ENCODE results near the gene CACNA1A. TPM values are rescaled to one million over a fixed set of nuclear protein-coding genes. Genes with fewer than 3 reads are reported as not detected.
A peak's percentile ranks its signal among the peaks of the same experiment; 100 is the strongest.
"Not testable (repeated sequence)": the region's sequence is repeated elsewhere in the genome, so short reads cannot be mapped to it uniquely, and the experiment has no call there.

Gene CACNA1A
- total RNA-seq, 1 experiment from 2014 or later = not detected

DNA sequence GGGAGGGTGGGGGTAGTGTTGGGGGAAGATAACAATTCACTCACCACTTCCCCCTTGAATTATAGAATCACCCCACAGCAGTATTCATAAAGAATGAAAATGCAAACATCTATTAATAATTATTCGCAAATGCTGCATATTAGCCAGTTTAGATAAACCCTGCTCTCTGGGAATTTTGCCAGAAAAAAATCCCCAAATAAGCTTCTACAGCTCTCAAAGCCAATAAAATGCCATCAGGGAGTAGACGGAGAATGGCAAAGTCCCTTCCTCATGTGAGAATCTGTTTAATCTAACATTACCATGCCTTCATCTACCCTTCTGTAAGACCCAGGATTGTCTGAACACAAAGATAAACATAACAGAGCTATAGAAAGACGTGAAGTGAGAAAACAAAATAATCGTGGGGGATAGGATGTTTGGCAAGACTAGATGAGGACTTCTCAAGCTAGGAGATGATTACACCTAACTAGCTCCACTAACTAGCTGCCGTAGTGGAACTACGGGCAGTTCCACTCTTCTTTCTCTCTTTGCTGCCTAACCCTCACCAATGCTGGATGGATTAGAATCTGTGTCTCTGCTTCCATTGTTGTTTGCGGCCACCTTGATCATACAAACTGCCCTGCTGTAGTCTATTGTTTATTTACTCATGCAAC lies 32.4 kb upstream of the CACNA1A start:
- H3K79me2 ChIP-seq (ENCODE audit: low read length) = no peaks in the 10 kb centered on the region
- H4K20me1 ChIP-seq (ENCODE audit: insufficient read depth, low read depth, low read length) = no peaks in the 10 kb centered on the region

GRCh38 chr19:13537454-13537853 lies 31.2 kb upstream of the CACNA1A start:
- H3K27me3 ChIP-seq (ENCODE audit: low read length) = no peaks in the 10 kb centered on the region
- H3K4me1 ChIP-seq (ENCODE audit: low read length) = no peaks in the 10 kb centered on the region
- H3K79me2 ChIP-seq (ENCODE audit: low read length) = no peaks in the 10 kb centered on the region
- no peaks in the 10 kb centered on the region for H3K36me3 ChIP-seq (ENCODE audit: insufficient read depth, low read length)
- no peaks in the 10 kb centered on the region for H4K20me1 ChIP-seq (ENCODE audit: insufficient read depth, low read depth, low read length)
- no peak for DNase-seq
- H3K4me2 ChIP-seq (ENCODE audit: low read depth, low read length, poor library complexity, severe bottlenecking) = no peak overlapping the region
- H3K9me3 ChIP-seq (ENCODE audit: low read length) = no peaks in the 10 kb centered on the region
- no peak overlapping the region for H3K4me3 ChIP-seq (ENCODE audit: low read length)
- no peak overlapping the region for H3K27ac ChIP-seq (ENCODE audit: low read length)
- no peaks in the 10 kb centered on the region for H3K9me2 ChIP-seq (replicated peaks; ENCODE audit: insufficient read depth, low read length)
- no peak overlapping the region for H2AFZ ChIP-seq (ENCODE audit: low read length)
- no peak overlapping the region for H3K9ac ChIP-seq (ENCODE audit: low read length)

More for the DNA sequence above, 32.4 kb upstream of the CACNA1A start:
- H3K27ac ChIP-seq (ENCODE audit: low read length) = no peak overlapping the region
- H3K36me3 ChIP-seq (ENCODE audit: insufficient read depth, low read length) = no peaks in the 10 kb centered on the region
- no peak for DNase-seq
- H2AFZ ChIP-seq (ENCODE audit: low read length) = no peak overlapping the region
- H3K4me1 ChIP-seq (ENCODE audit: low read length) = no peaks in the 10 kb centered on the region
- H3K4me3 ChIP-seq (ENCODE audit: low read length) = no peak overlapping the region
- H3K9me2 ChIP-seq (replicated peaks; ENCODE audit: insufficient read depth, low read length) = no peaks in the 10 kb centered on the region
- no peak overlapping the region for H3K4me2 ChIP-seq (ENCODE audit: low read depth, low read length, poor library complexity, severe bottlenecking)
- no peaks in the 10 kb centered on the region for H3K27me3 ChIP-seq (ENCODE audit: low read length)
- no peak overlapping the region for H3K9ac ChIP-seq (ENCODE audit: low read length)
- H3K9me3 ChIP-seq (ENCODE audit: low read length) = no peaks in the 10 kb centered on the region

DNA sequence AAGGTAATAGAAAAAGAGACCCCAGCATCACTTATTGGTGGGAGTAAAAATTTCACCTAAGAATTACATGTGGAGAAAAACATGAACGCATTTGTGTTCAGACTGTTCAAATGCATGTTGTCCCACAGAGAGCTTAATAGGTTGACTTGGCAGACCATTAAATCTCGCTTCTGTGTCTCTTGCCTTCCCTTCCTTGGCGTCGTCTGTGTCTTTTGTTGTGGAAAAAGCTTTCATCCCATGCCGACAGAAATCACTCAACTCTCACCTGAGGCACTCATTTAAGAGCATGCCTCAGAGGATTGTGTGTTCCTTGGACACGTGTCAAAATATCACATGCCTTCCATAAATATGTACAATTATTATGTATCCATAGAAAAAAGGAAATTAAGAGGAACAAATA lies 24.4 kb upstream of the CACNA1A start:
- no peak overlapping the region for H3K27ac ChIP-seq (ENCODE audit: low read length)
- no peaks in the 10 kb centered on the region for H3K79me2 ChIP-seq (ENCODE audit: low read length)
- H2AFZ ChIP-seq (ENCODE audit: low read length) = no peak overlapping the region
- no peaks in the 10 kb centered on the region; the same call in 1 of the 2 replicates for H3K27me3 ChIP-seq (ENCODE audit: low read length)
- H3K4me1 ChIP-seq (ENCODE audit: low read length) = no peaks in the 10 kb centered on the region
- DNase-seq = no peak
- H4K20me1 ChIP-seq (ENCODE audit: insufficient read depth, low read depth, low read length) = no peaks in the 10 kb centered on the region
- H3K4me3 ChIP-seq (ENCODE audit: low read length) = no peak overlapping the region
- H3K36me3 ChIP-seq (ENCODE audit: insufficient read depth, low read length) = no peaks in the 10 kb centered on the region
- H3K4me2 ChIP-seq (ENCODE audit: low read depth, low read length, poor library complexity, severe bottlenecking) = no peak overlapping the region
- no peak overlapping the region for H3K9ac ChIP-seq (ENCODE audit: low read length)
- no peaks in the 10 kb centered on the region for H3K9me2 ChIP-seq (replicated peaks; ENCODE audit: insufficient read depth, low read length)
- H3K9me3 ChIP-seq (ENCODE audit: low read length) = no peaks in the 10 kb centered on the region

DNA sequence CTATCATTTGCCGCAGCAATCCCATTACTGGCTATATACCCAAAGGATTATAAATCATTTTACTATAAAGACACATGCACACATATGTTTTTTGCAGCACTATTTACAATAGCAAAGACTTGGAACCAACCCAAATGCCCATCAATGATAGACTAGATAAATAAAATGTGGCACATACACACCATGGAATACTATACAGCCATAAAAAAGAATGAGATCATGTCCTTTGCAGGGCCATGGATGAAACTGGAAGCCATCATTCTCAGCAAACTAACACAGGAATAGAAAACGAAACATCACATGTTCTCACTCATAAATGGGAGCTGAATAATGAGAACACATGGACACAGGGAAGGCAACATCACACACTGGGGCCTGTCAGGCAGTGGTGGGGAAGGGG lies 23.4 kb upstream of the CACNA1A start:
- not testable (repeated sequence) for H3K4me2 ChIP-seq (ENCODE audit: low read depth, low read length, poor library complexity, severe bottlenecking); H3K27ac ChIP-seq (ENCODE audit: low read length); H3K36me3 ChIP-seq (ENCODE audit: insufficient read depth, low read length); H4K20me1 ChIP-seq (ENCODE audit: insufficient read depth, low read depth, low read length); H3K4me1 ChIP-seq (ENCODE audit: low read length); DNase-seq; H3K4me3 ChIP-seq (ENCODE audit: low read length); H3K9ac ChIP-seq (ENCODE audit: low read length); H3K27me3 ChIP-seq (ENCODE audit: low read length); H3K9me3 ChIP-seq (ENCODE audit: low read length); H3K79me2 ChIP-seq (ENCODE audit: low read length); H3K9me2 ChIP-seq (replicated peaks; ENCODE audit: insufficient read depth, low read length); H2AFZ ChIP-seq (ENCODE audit: low read length)

- H3K4me3 ChIP-seq (ENCODE audit: low read length) = no peak overlapping the region
- no peaks in the 10 kb centered on the region for H3K36me3 ChIP-seq (ENCODE audit: insufficient read depth, low read length)
- no peak overlapping the region for H3K4me2 ChIP-seq (ENCODE audit: low read depth, low read length, poor library complexity, severe bottlenecking)
- no peaks in the 10 kb centered on the region for H3K9me2 ChIP-seq (replicated peaks; ENCODE audit: insufficient read depth, low read length)
- peak; percentile 64 for DNase-seq
- no peak overlapping the region for H3K27ac ChIP-seq (ENCODE audit: low read length)
- H2AFZ ChIP-seq (ENCODE audit: low read length) = no peak overlapping the region
- H3K79me2 ChIP-seq (ENCODE audit: low read length) = no peaks in the 10 kb centered on the region
- no peaks in the 10 kb centered on the region for H4K20me1 ChIP-seq (ENCODE audit: insufficient read depth, low read depth, low read length)
- no peak overlapping the region for H3K9ac ChIP-seq (ENCODE audit: low read length)
- H3K9me3 ChIP-seq (ENCODE audit: low read length) = peaks cover 4% of the 10 kb centered on the region; the same call in 1 of the 2 replicates
- H3K27me3 ChIP-seq (ENCODE audit: low read length) = no peaks in the 10 kb centered on the region; the same call in 1 of the 2 replicates
- no peaks in the 10 kb centered on the region for H3K4me1 ChIP-seq (ENCODE audit: low read length)
Observed at GRCh38 chr19:13526552-13526951, 20.3 kb upstream of the CACNA1A start.

- Histone ChIP-seq H3K9me3 (ENCODE audit: low read length) (peaks cover 8% of the 10 kb centered on the region), H3K9ac (ENCODE audit: low read length) (no peak overlapping the region), H4K20me1 (ENCODE audit: insufficient read depth, low read depth, low read length) (no peaks in the 10 kb centered on the region), H3K27ac (ENCODE audit: low read length) (no peak overlapping the region), H2AFZ (ENCODE audit: low read length) (no peak overlapping the region), H3K4me3 (ENCODE audit: low read length) (no peak overlapping the region), H3K4me2 (ENCODE audit: low read depth, low read length, poor library complexity, severe bottlenecking) (no peak overlapping the region), H3K9me2 (replicated peaks; ENCODE audit: insufficient read depth, low read length) (no peaks in the 10 kb centered on the region), H3K4me1 (ENCODE audit: low read length) (no peaks in the 10 kb centered on the region), H3K27me3 (ENCODE audit: low read length) (no peaks in the 10 kb centered on the region; the same call in 1 of the 2 replicates), H3K79me2 (ENCODE audit: low read length) (no peaks in the 10 kb centered on the region), H3K36me3 (ENCODE audit: insufficient read depth, low read length) (no peaks in the 10 kb centered on the region)
- peak; percentile 46 for DNase-seq
Observed at GRCh38 chr19:13521066-13521465, 14.8 kb upstream of the CACNA1A start.

GRCh38 chr19:13511947-13512346 lies 5.7 kb upstream of the CACNA1A start:
- Histone ChIP-seq H3K9ac (ENCODE audit: low read length) (no peak overlapping the region), H3K36me3 (ENCODE audit: insufficient read depth, low read length) (no peaks in the 10 kb centered on the region), H3K27me3 (ENCODE audit: low read length) (no peaks in the 10 kb centered on the region), H3K4me2 (ENCODE audit: low read depth, low read length, poor library complexity, severe bottlenecking) (no peak overlapping the region), H3K4me1 (ENCODE audit: low read length) (no peaks in the 10 kb centered on the region), H3K9me3 (ENCODE audit: low read length) (no peaks in the 10 kb centered on the region), H2AFZ (ENCODE audit: low read length) (no peak overlapping the region), H4K20me1 (ENCODE audit: insufficient read depth, low read depth, low read length) (no peaks in the 10 kb centered on the region), H3K27ac (ENCODE audit: low read length) (no peak overlapping the region), H3K4me3 (ENCODE audit: low read length) (no peak overlapping the region), H3K79me2 (ENCODE audit: low read length) (no peaks in the 10 kb centered on the region), H3K9me2 (replicated peaks; ENCODE audit: insufficient read depth, low read length) (no peaks in the 10 kb centered on the region)
- no peak for DNase-seq

GRCh38 chr19:13507053-13507611 lies 853 bp upstream of the CACNA1A start:
- Histone ChIP-seq H3K9ac (ENCODE audit: low read length) (no peak overlapping the region), H3K79me2 (ENCODE audit: low read length) (no peaks in the 10 kb centered on the region), H3K9me2 (replicated peaks; ENCODE audit: insufficient read depth, low read length) (no peaks in the 10 kb centered on the region), H3K4me2 (ENCODE audit: low read depth, low read length, poor library complexity, severe bottlenecking) (no peak overlapping the region), H3K4me1 (ENCODE audit: low read length) (no peaks in the 10 kb centered on the region), H3K9me3 (ENCODE audit: low read length) (no peaks in the 10 kb centered on the region), H3K36me3 (ENCODE audit: insufficient read depth, low read length) (no peaks in the 10 kb centered on the region), H3K4me3 (ENCODE audit: low read length) (no peak overlapping the region), H4K20me1 (ENCODE audit: insufficient read depth, low read depth, low read length) (no peaks in the 10 kb centered on the region), H3K27ac (ENCODE audit: low read length) (no peak overlapping the region), H2AFZ (ENCODE audit: low read length) (no peak overlapping the region), H3K27me3 (ENCODE audit: low read length) (no peaks in the 10 kb centered on the region)
- no peak for DNase-seq
